ENCODE results near the gene HYCC1.
"Not testable (repeated sequence)": the region's sequence is repeated elsewhere in the genome, so short reads cannot be mapped to it uniquely, and the experiment has no call there.

The HYCC1 gene

DNA sequence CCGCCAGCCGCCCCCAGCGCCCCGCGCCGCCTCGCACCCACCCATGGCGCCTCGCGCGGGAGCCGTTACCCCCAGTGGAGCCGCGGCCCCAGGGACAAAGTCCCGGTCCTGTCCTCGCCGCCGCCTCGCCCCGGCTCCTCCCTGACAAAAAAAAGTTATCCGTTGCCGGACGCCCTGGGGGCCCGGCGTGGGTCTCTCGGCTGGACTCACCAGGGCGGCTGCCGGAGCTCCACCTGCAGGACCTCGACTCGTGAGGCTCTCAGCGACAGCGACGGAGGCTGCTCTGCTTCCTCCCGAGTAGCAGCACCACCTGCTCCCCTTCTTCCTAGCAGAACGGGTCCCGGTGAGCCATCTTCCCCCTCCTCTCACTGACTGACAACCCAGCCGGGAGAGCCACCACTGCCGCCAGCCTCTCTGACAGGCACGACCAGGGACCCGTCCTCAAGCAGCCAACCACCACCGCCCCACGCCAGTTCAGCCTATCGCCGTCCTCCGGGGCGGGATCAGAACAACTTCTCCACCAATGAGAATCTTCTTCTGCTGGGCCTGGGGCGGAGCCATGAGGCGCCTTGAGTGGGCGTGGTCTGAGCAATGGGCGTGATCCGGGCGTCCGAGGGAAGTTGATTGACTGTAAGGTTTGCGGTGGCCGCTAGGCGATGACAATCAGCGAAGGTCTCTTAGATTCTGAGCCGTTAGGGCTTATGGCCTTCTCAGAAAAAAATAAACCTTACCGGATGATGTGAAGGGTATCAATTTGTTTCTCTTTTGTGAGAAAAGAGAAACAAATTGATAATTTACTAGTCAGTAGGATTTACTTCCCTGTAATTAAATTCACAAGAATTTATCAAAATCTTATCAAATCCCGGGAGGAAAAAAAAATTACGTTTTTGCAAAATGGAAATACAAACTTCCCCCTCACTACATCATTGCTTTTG is at the start of gene HYCC1:
TSS of gene HYCC1 (minus strand) at position 416 of the 935 bp plus-strand sequence. CDS start 23,019 bp downstream, outside the sequence.
- peak; percentile 94 for DNase-seq (ENCODE audit: low read depth)

GRCh38 chr7:23062452-23062851 is 48.5 kb upstream of the HYCC1 start:
- no peak for DNase-seq (ENCODE audit: low read depth)

DNA sequence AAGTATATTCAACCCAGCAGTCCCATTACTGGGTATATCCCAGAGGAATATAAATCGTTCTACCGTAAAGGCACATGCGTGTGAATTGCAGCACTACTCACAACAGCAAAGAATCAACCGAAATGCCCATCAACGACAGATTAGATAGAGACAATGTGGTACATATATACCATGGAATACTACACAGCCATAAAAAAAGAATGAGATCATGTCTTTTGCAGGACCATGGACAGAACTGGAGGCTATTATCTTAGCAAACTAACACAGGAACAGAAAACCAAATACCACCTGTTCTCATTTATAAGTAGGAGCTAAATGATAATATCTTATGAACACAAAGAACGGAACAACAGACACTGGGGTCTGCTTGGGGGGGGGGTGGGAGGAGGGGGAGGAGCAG is 47.4 kb upstream of the HYCC1 start:
- DNase-seq (ENCODE audit: low read depth), result no peak

DNA sequence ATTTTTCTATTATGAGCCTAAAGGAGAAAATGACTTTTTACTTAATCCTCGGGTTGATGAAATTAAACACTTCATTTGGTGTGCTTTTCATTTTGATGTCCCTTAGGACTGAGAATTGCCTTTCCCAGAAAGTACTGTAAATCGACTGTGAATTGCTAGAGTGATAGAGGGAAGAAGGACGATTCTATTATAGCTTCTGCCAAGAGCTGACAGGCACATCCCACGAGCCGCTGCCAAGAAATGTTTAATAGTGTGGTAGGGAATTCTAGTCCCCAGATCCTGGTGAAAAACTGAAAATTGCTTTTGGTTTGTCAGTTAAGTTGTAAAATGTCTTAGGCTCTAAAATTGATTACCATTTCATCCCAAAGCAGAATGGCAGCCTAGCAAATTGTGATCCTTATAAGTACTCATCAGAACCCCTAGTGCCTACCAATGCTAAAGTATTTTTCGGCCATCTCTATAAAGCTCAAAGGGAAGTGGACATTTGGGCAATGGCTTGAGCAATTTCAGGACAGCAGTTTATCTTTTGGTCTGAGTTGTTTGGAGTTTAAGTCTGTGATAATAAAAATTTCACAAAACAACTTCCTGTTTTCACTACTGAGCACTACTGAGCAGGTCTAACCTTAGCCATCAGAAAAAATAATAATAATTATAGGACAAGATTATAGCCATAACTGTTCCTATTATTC is 44.6 kb upstream of the HYCC1 start:
- DNase-seq (ENCODE audit: low read depth), result no peak

GRCh38 chr7:23055582-23056178 is 41.8 kb upstream of the HYCC1 start:
- peak; percentile 38 for DNase-seq (ENCODE audit: low read depth)

GRCh38 chr7:23051124-23051485 is 37.2 kb upstream of the HYCC1 start:
- not testable (repeated sequence) for DNase-seq (ENCODE audit: low read depth)

DNA sequence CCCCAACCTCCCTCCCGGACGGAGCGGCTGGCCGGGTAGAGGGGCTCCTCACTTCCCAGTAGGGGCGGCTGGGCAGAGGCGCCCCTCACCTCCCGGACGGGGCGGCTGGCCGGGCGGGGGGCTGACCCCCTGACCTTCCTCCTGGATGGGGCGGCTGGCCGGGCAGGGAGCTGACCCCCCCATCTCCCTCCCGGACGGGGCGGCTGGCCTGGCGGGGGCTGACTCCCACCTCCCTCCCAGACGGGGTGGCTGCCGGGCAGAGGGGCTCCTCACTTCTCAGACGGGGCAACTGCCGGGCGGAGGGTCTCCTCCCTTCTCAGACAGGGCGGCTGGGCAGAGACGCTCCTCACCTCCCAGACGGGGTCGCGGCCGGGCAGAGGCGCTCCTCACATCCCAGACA is 32.4 kb upstream of the HYCC1 start:
- DNase-seq (ENCODE audit: low read depth), result not testable (repeated sequence)

DNA sequence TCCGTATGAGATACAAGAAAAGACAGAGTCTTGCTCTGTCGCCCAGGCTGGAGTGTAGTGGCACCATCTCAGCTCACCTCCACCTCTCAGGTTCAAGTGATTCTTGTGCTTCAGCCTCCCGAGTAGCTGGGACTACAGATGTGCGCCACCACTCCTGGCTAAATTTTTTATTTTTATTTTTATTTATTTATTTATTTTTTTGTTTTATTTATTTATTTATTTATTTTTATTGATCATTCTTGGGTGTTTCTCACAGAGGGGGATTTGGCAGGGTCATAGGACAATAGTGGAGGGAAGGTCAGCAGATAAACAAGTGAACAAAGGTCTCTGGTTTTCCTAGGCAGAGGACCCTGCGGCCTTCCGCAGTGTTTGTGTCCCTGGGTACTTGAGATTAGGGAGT is 31.2 kb upstream of the HYCC1 start:
- DNase-seq (ENCODE audit: low read depth), result not testable (repeated sequence)

GRCh38 chr7:23044581-23044980 is 30.7 kb upstream of the HYCC1 start:
- DNase-seq (ENCODE audit: low read depth), result no peak

DNA sequence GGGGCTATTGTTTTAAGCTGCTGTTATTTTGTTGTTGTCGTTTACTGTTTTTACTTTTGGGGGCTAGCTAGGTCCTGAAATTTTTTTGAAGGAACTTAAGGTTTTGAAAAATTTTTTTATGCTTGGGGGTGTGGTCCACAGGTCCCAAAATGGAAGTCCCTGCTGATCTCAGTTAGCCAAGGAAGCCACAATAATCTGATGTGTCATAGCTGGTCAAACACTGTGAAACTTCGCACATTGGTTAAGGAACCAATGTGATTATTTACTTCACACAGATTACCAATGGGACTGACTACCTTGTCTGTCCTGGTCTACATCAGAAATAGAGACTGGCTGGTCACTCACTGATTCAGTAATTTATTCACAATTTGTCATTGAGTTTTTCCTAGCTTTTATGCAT is 29.5 kb upstream of the HYCC1 start:
- DNase-seq (ENCODE audit: low read depth), result no peak

GRCh38 chr7:23039674-23040073 is 25.7 kb upstream of the HYCC1 start:
- not testable (repeated sequence) for DNase-seq (ENCODE audit: low read depth)

DNA sequence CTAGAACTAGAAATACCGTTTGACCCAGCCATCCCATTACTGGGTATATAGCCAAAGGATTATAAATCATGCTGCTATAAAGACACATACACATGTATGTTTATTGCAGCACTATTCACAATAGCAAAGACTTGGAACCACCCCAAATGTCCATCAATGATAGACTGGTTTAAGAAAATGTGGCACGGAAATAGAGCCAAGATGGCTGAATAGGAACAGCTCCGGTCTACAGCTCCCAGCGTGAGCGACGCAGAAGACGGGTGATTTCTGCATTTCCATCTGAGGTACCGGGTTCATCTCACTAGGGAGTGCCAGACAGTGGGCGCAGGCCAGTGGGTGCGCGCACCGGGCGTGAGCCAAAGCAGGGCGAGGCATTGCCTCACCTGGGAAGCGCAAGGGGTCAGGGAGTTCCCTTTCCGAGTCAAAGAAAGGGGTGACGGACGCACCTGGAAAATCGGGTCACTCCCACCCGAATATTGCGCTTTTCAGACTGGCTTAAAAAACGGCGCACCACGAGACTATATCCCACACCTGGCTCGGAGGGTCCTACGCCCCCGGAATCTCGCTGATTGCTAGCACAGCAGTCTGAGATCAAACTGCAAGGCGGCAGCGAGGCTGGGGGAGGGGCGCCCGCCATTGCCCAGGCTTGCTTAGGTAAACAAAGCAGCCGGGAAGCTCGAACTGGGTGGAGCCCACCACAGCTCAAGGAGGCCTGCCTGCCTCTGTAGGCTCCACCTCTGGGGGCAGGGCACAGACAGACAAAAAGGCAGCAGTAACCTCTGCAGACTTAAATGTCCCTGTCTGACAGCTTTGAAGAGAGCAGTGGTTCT is 21.8 kb upstream of the HYCC1 start:
- not testable (repeated sequence) for DNase-seq (ENCODE audit: low read depth)

GRCh38 chr7:23027261-23027660 is 13.3 kb upstream of the HYCC1 start:
- DNase-seq (ENCODE audit: low read depth), result no peak

- no peak for DNase-seq (ENCODE audit: low read depth)
These were observed 12.2 kb upstream of the HYCC1 start for GRCh38 chr7:23026164-23026563.

- no peak for DNase-seq (ENCODE audit: low read depth)
These were observed 10.5 kb upstream of the HYCC1 start for GRCh38 chr7:23024454-23024853.

GRCh38 chr7:23022851-23023250 is 8.9 kb upstream of the HYCC1 start:
- DNase-seq (ENCODE audit: low read depth), result no peak

GRCh38 chr7:23022258-23022769 is 8.4 kb upstream of the HYCC1 start:
- DNase-seq (ENCODE audit: low read depth), result peak; percentile 68

DNA sequence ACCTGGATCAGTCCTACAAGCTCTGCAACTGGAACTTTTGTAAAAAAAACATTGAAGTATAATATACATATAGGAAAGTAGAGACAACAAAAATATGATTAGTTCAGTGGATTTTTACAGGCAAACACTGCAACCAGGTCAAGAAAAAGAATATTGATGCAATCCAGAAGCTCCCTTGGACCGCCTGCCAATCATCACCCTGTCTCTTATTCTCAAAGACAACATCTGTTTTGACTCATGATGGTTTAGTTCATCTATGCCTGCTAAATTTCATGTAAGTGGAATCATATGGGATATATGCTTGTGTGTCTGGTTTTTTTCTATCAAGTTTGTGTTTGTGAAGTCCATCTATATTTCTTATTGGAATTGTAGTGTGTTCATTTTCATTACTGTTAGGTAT is 7.7 kb upstream of the HYCC1 start:
- DNase-seq (ENCODE audit: low read depth), result no peak

DNA sequence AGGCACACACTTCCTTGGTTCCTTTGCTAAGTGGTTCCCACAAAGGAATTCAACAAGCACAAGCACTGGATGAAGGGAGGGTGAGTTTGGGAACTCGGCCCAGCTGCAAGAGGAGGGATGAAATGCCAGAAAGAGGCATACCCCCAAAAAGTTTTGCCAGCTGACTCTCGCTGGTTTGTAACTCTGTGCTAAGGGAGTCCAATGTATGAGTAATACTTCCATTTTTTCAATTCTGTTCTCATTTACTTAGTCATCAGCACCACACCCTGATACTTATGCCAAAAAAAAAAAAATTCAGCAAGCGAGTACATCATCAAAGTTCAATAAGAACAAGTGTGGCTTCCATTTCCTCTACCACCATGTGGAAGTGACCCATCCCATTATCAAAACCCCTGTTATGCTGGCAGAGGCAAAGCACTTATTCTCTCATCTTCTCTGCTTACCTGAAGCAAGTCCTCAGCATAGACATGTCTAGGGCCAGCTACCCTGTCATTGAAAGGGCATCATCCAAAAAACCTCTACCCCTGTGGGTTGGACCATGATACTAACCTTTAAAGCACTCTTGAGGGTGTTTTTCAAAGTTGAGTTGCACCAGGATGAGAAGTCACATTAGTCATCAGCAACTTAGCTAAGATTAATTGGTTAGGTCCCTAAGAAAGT is 6.9 kb upstream of the HYCC1 start:
- DNase-seq (ENCODE audit: low read depth), result peak; percentile 73

DNA sequence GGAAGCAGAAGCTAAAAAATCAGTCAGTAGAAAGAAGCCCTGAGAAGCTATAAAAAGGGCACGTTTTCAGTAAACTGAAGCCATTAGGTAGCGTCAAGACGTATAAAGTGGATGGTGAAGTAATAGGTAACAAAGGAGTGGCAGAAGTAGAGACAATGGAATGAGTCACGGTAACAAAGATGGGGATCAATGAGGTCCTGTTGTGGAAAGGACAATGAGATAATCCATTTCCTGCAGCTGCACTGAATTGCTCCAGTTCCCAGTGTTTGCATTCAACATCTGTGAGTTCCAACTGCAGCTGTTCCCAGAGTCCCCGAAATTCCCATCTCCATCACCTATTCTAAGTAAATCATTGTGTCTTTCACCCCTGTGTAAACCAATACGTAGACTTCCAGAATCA is 4.8 kb upstream of the HYCC1 start:
- no peak for DNase-seq (ENCODE audit: low read depth)

DNA sequence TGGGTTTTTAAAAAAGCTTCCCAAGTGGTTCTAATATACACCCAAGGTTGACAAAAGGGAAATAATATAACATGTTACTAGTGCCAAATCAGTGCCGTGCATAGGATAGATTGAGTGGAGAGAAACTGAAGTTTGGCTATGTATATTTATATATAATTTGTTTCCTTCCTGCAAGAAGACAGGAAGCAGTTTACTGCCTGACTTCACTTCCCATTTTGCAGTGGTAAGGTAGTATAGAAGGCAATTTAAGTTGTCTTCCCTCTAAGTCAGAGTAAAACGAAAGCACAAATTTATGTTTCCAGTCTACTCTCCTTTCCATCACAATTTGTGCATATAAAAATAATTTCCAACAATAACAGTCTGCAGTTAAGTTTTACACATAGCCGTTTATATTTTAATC is 3.4 kb upstream of the HYCC1 start:
- DNase-seq (ENCODE audit: low read depth), result no peak
